H1 (cell line): Measurements from ENCODE around the gene RRAD. TPM values are rescaled to one million over a fixed set of nuclear protein-coding genes. Genes with fewer than 3 reads are reported as not detected.
A peak's percentile ranks its signal among the peaks of the same experiment; 100 is the strongest.

Source experiments
- CTCF ChIP-seq, 3 experiments: IDR thresholded peaks; 1 replicate in 2 of 3; 2 replicates in 1 of 3; pipeline versions ENCODE4 v1.5.1 to v1.6.1; 2011; ENCODE audit warnings: low read length in 3 of 3, mild to moderate bottlenecking in 3 of 3, inconsistent platforms in 2 of 3, low read depth in 1 of 3, moderate library complexity in 1 of 3; ENCODE audit not compliant: insufficient read depth in 1 of 3; ENCODE audit errors: control extremely low read depth in 1 of 3
- HDAC2 ChIP-seq, 2 experiments: fragments of 300-600 bp in 1 of 2; sonication (generic) in 1 of 2; IDR thresholded peaks; 2 replicates each; pipeline ENCODE4 v1.6.1; 2011 to 2012; ENCODE audit warnings: low read depth in 2 of 2, low read length in 2 of 2, mild to moderate bottlenecking in 2 of 2, moderate library complexity in 2 of 2, borderline replicate concordance in 1 of 2, inconsistent platforms in 1 of 2
- NRF1 ChIP-seq: IDR thresholded peaks from 2 replicates; pipeline ENCODE4 v1.6.1; 2011; ENCODE audit warnings: mild to moderate bottlenecking, low read depth, low read length, improper control_type of control experiment
- SIRT6 ChIP-seq: IDR thresholded peaks from one replicate; pipeline ENCODE4 v1.7.1; 2012; ENCODE audit warnings: low read length, inconsistent platforms
- ZNF274 ChIP-seq: IDR thresholded peaks from 2 replicates; pipeline ENCODE4 v1.7.0; 2012; ENCODE audit warnings: low read length, borderline replicate concordance; ENCODE audit errors: extremely low read depth
- polyA plus RNA-seq, 7 experiments: library from polyadenylated mRNA; depleted of rRNA in 3 of 7; stranded (reverse) in 5 of 7; unstranded in 2 of 7; fragments of >200 nt in 5 of 7; fragments of 200-250 nt in 2 of 7; gene quantifications; 1 replicate in 5 of 7; 2 replicates in 1 of 7; 4 replicates in 1 of 7; pipeline versions ENCODE4 v1.2.1 to v1.2.3, GENCODE V29; 2011 to 2013; ENCODE audit warnings: missing spikeins in 2 of 7, mixed read lengths in 2 of 7
- total RNA-seq: library from RNA; stranded (reverse); fragmentation: NEBNext Ultra II Directional; extraction: Animal tissue kit (Norgen Biotek cat#: 25700); gene quantifications from 2 replicates; pipeline ENCODE4 v1.2.1, GENCODE V29; 2021

RRAD gene
- total and polyA plus RNA-seq, 2 of the 8 experiments (the other 6 are each of a cell fraction or from before 2014, with no cell fraction given) = 0.17 TPM; not detected in 1

- no peak for TF ChIP-seq SIRT6
- no peak for TF ChIP-seq ZNF274
- TF ChIP-seq NRF1 = no peak
- peak; percentile 77 to 82 (median 81) for TF ChIP-seq CTCF (IDR thresholded peaks at IDR 0.05; ENCODE audit: control extremely low read depth in 1 of 3, insufficient read depth in 1 of 3, low read depth in 1 of 3, low read length in 3 of 3)
- TF ChIP-seq HDAC2 (IDR thresholded peaks at IDR 0.05; ENCODE audit: borderline replicate concordance in 1 of 2, low read depth in 2 of 2, low read length in 2 of 2) = no peak
- TF ChIP-seq, all 59 proteins: peak for 2
Measured at GRCh38 chr16:66928702-66929388, 3.5 kb upstream of the RRAD start (continued).
